Measurements from ENCODE around the gene SNRPD3.

SNRPD3 gene

DNA sequence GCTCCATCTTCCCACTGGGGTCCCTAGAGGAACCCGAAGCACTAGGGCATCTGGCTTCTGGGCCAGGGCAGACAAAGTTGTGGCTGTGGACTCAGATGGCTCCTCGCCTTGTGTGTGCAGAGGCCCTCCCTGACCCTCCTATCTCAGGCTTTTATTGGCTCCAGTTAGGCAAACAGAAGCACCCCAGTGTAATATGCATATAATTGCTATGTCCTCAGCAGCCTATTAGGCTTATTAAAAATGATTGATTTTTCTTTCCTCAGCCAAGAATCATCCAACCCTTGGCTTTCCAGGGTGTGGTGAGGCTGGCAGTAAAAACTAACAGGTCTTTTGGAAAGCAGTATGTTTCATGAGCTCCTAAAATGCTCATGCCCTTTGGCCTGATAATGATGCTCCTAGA lies 38.4 kb upstream of the SNRPD3 start:
- no peak for TF ChIP-seq FOXP2 (optimal IDR thresholded peaks at IDR 0.05; ENCODE audit: borderline replicate concordance, extremely low read depth, extremely low read length, insufficient read depth)
- no peak for TF ChIP-seq POLR2AphosphoS5 (IDR thresholded peaks at IDR 0.05; ENCODE audit: low read depth, low read length)
- no peak for TF ChIP-seq TAF1 (IDR thresholded peaks at IDR 0.05; ENCODE audit: borderline replicate concordance, insufficient read depth, low read length)
- TF ChIP-seq, protein P1, sequence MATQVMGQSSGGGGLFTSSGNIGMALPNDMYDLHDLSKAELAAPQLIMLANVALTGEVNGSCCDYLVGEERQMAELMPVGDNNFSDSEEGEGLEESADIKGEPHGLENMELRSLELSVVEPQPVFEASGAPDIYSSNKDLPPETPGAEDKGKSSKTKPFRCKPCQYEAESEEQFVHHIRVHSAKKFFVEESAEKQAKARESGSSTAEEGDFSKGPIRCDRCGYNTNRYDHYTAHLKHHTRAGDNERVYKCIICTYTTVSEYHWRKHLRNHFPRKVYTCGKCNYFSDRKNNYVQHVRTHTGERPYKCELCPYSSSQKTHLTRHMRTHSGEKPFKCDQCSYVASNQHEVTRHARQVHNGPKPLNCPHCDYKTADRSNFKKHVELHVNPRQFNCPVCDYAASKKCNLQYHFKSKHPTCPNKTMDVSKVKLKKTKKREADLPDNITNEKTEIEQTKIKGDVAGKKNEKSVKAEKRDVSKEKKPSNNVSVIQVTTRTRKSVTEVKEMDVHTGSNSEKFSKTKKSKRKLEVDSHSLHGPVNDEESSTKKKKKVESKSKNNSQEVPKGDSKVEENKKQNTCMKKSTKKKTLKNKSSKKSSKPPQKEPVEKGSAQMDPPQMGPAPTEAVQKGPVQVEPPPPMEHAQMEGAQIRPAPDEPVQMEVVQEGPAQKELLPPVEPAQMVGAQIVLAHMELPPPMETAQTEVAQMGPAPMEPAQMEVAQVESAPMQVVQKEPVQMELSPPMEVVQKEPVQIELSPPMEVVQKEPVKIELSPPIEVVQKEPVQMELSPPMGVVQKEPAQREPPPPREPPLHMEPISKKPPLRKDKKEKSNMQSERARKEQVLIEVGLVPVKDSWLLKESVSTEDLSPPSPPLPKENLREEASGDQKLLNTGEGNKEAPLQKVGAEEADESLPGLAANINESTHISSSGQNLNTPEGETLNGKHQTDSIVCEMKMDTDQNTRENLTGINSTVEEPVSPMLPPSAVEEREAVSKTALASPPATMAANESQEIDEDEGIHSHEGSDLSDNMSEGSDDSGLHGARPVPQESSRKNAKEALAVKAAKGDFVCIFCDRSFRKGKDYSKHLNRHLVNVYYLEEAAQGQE (IDR thresholded peaks at IDR 0.05; ENCODE audit: insufficient read depth in 1 of 2, low read depth in 2 of 2, low read length in 2 of 2): no peak
- no peak for TF ChIP-seq SIN3A (IDR thresholded peaks at IDR 0.05; ENCODE audit: borderline replicate concordance, insufficient read depth, low read length)

- TF ChIP-seq FOXP2 (optimal IDR thresholded peaks at IDR 0.05; ENCODE audit: borderline replicate concordance, extremely low read depth, extremely low read length, insufficient read depth): no peak
- TF ChIP-seq SIN3A (IDR thresholded peaks at IDR 0.05; ENCODE audit: borderline replicate concordance, insufficient read depth, low read length): no peak
- TF ChIP-seq, protein P1 (IDR thresholded peaks at IDR 0.05; ENCODE audit: insufficient read depth in 1 of 2, low read depth in 2 of 2, low read length in 2 of 2): no peak
- no peak for TF ChIP-seq TAF1 (IDR thresholded peaks at IDR 0.05; ENCODE audit: borderline replicate concordance, insufficient read depth, low read length)
- TF ChIP-seq POLR2AphosphoS5 (IDR thresholded peaks at IDR 0.05; ENCODE audit: low read depth, low read length): no peak
Observed at GRCh38 chr22:24518228-24518627, 37.6 kb upstream of the SNRPD3 start.

DNA sequence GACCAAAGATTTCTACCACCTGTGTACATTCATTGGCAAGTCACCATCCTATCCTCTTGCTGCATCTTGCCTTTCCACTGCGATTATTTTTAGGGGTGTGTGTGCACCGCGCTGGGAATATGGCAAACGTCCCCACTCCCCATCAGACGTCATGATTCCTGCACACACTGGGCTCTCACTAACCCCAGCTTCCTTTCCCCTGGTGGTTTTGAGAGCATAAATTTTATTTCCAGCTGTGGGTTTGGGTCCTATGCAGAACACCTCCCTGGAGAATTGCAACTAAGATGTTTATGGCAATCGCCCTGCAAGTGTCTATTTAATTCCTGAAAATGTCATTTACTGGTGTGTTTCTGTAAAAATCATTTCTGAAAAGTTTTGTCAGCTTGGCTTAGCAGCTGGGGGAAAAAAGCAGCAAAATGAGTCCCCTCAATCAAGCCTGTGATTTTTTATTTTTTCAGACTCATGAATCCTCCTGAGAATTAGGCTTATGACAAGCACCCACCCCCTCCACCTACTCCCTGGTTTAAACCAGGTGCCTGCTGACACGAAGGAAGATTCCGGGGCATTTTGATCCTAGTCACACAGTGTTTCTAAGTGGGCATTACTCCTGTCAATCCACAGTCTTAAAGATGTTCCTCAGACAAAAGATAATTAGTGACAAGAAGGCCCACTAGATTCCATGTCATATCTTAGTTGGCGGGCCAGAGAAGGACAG lies 36.9 kb upstream of the SNRPD3 start:
- no peak for TF ChIP-seq SIN3A (IDR thresholded peaks at IDR 0.05; ENCODE audit: borderline replicate concordance, insufficient read depth, low read length)
- TF ChIP-seq POLR2AphosphoS5 (IDR thresholded peaks at IDR 0.05; ENCODE audit: low read depth, low read length): no peak
- no peak for TF ChIP-seq TAF1 (IDR thresholded peaks at IDR 0.05; ENCODE audit: borderline replicate concordance, insufficient read depth, low read length)
- TF ChIP-seq, protein P1 (IDR thresholded peaks at IDR 0.05; ENCODE audit: insufficient read depth in 1 of 2, low read depth in 2 of 2, low read length in 2 of 2): no peak
- TF ChIP-seq FOXP2 (optimal IDR thresholded peaks at IDR 0.05; ENCODE audit: borderline replicate concordance, extremely low read depth, extremely low read length, insufficient read depth): no peak

GRCh38 chr22:24519496-24519895 lies 36.3 kb upstream of the SNRPD3 start:
- TF ChIP-seq POLR2AphosphoS5 (IDR thresholded peaks at IDR 0.05; ENCODE audit: low read depth, low read length) (no peak), SIN3A (IDR thresholded peaks at IDR 0.05; ENCODE audit: borderline replicate concordance, insufficient read depth, low read length) (no peak), FOXP2 (optimal IDR thresholded peaks at IDR 0.05; ENCODE audit: borderline replicate concordance, extremely low read depth, extremely low read length, insufficient read depth) (no peak), TAF1 (IDR thresholded peaks at IDR 0.05; ENCODE audit: borderline replicate concordance, insufficient read depth, low read length) (no peak)
- TF ChIP-seq, protein P1 (IDR thresholded peaks at IDR 0.05; ENCODE audit: insufficient read depth in 1 of 2, low read depth in 2 of 2, low read length in 2 of 2): no peak
